Kidney capillary endothelial cell (primary cell): ENCODE results near the gene PIP5K1C.

Source experiments
- DNase-seq: peaks from one replicate; pipeline ENCODE4 v3.0.0-alpha.2; 2018; ENCODE audit warnings: low spot score

The PIP5K1C gene

DNA sequence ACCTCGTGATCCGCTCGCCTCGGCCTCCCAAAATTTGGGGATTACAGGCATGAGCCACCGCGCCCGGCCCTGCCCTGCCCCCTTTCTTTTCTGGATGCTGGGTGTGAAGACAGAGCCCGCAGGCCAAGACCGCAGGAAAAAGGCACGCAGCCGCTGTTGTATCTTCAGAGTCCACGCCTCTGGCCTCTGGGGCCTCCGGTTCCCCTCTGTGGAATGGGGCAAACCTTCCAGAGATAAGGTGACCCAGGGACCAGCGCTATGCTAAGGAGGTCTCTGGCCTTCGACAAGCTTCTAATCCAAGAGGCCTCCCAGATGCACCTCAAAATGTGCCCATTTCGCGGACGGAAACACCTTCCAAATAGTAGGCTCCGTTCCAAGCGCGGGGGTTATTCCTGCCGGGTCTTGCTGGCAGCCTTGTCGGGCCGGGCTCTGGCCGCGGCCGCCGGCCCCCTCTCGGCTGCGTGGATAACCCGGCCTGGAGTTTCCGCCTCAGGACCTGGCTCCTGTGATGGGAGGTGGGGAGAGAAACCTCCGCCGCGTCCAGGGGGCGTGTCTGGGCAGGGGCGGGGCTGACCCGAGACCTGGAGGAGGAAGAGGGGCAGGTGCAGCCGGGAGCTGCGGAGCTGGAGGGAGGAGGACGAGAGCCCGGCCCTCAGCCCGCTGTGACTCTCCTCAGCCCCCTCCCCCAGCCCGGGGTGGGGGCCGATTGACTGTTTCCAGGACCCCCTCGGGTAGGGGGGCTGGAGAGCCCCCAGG is 21.0 kb upstream of the PIP5K1C start:
- DNase-seq = peak; percentile 50

GRCh38 chr19:3720349-3720917 is 20.2 kb upstream of the PIP5K1C start:
- DNase-seq = no peak

DNA sequence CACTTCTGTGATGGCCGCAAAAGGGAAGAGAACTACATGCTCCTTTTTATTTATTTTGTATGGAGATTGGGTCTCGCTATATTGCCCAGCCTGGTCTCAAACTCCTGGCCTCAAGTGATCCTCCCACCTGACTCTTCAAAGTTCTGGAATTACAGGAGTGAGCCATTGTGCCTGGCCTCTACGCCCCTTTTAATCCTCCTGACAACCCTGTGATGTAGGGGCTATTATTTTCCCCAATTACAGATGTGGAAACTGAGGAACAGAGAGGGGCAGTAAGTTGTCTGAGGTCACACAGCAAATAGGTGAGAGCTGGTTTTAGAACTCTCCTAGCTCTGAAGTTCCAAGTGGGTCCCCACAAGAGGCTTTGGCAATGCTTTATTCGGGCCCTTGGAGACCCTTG is 19.6 kb upstream of the PIP5K1C start:
- no peak for DNase-seq

DNA sequence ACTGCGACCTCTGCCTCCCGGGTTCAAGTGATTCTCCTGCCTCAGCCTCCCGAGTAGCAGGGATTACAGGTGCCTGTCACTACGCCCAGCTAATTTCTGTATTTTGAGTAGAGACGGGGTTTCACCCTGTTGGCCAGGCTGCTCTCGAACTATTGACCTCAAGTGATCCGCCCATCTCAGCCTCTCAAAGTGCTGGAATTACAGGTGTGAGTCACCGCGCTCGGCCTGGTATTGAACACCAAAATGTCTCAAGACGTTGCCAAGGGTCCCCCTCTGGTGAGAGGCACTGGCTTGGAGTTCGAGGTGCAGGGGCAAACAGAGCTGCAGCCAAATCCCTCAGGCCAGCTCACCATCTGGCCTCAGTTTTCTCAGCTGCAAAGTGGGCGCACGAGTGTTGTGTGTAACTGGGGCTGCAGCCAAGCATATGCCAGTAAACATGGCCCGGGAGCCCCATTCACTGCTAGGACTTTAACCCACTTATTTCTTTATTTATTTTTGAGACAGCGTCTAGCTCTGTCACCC is 15.9 kb upstream of the PIP5K1C start:
- no peak for DNase-seq

DNA sequence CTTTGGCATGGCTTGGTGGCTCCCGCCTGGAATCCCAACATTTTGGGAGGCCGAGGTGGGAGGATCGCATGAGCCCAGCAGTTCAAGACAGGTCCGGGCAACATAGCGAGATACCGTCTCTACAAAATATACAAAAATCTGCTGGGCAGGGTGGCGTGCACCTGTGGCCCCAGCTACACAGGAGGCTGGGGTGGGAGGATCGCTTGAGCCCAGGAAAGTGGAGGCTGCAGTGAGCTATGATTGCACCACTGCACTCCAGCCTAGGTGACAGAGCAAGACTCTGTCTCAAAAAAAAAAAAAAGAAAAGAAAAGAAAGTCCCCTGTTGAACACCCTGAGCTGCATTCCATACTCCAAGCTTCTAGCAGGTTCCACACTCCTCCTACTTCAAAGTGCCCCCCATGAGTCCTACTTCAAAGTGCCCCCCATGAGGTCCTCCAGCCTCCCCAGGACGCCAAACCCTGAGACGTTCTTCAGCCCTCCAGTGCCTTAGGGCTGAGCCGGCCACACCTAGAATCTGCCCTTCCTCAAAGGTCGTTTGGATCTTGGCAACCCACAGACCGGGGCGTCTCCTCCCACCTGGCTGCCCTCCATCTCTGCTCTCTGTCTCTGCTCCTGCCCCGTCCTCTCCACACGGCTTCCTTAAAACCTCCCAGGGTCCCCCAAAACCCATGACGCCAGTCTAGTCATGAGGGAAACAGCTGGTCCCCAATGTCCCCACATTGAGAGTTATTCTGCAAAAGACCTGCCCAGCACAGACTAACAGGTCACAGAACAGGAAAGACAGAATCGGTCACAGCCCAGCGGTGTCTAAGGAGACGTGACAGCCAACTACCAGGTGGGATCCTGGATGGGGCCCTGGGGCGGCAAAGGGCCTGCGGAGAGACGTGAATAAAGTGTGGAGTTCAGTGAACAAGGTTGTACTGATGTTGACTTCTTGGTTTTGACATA is 12.7 kb upstream of the PIP5K1C start:
- DNase-seq = no peak

GRCh38 chr19:3710265-3710812 is 10.1 kb upstream of the PIP5K1C start:
- no peak for DNase-seq

GRCh38 chr19:3708207-3708931 is 8.1 kb upstream of the PIP5K1C start, which contains the start of gene TJP3:
Gene TJP3, plus strand, starts transcription at chr19:3708384. Its CDS starts 20,049 bp downstream, at chr19:3728433.
- DNase-seq = no peak

GRCh38 chr19:3707868-3708206 is 7.6 kb upstream of the PIP5K1C start:
- DNase-seq = no peak

DNA sequence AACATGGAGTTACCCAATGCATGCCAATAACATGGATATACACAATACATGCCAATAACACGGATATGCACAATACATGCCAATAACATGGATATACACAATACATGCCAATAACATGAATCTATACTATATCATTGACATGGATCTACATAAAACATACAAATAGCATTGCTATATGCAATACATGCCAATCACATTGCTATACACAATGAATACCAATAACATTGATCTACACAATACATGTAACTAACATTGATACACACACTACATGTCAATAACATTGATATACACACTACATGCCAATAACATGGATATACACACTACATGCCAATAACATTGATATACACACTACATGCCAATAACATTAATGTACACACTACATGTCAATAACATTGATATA is 932 bp upstream of the PIP5K1C start:
- DNase-seq = no peak

DNA sequence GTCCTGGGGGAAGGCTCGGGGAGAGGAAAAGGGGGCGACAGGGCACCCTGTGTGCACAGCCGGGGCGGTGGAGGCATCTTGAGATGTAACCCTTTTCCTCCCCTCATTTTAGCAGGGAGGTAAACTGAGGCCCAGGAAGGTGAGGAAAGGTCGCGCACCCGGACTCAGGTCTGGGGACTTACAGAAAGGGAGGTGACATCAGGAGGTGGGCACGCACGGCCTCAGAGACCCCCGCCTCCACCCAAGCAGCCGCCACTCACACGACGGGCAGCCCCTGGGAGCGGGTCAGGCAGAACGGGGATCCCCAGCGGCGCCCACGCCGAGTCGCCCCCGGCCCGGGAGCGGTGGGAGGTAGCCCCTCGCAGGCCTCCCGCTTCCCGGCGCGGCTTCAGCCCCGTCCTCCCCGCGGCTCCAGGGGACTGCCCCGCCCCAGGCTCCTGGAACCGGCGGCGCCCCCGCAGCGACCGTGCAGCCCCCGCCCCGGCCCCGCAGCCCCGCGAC is 477 bp downstream of the PIP5K1C start:
- DNase-seq = no peak

- no peak for DNase-seq
Observed at GRCh38 chr19:3698974-3699740, 1.1 kb downstream of the PIP5K1C start.

- no peak for DNase-seq
Observed at GRCh38 chr19:3698386-3698950, 1.8 kb downstream of the PIP5K1C start.

- DNase-seq = no peak
Observed at GRCh38 chr19:3697671-3698385, 2.4 kb downstream of the PIP5K1C start.

DNA sequence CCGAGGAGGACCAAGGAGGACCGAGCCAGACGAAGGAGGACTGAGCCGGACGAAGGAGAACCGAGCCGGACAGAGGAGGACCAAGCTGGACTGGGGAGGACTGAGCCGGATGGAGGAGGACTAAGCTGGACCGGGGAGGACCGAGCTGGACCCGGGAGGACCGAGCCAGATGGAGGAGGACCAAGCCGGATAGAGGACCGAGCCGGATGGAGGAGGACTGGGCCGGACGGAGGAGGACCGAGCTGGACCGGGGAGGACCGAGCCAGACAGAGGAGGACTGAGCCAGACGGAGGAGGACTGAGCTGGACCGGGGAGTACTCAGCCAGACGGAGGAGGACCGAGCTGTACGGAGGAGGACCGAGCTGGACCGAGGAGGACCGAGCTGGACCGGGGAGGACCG is 3.2 kb downstream of the PIP5K1C start:
- no peak for DNase-seq

DNA sequence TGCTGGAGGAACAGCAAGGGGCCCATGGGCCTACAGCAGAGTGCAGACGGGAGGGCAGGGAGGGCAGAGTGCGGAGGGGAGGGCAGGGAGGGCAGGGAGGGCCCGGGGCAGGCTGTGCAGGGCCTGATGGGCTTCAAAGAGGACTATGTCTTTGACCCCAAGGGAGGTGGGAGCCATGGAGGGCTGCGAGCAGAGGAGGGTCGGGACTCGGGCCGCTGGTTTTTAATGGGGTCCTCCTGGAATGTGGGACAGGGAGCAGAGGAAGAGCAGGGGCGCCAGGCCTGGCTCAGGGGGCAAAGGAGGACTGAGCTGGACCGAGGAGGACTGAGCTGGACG is 3.6 kb downstream of the PIP5K1C start:
- DNase-seq = no peak

GRCh38 chr19:3695986-3696659 is 4.1 kb downstream of the PIP5K1C start:
- DNase-seq = no peak

DNA sequence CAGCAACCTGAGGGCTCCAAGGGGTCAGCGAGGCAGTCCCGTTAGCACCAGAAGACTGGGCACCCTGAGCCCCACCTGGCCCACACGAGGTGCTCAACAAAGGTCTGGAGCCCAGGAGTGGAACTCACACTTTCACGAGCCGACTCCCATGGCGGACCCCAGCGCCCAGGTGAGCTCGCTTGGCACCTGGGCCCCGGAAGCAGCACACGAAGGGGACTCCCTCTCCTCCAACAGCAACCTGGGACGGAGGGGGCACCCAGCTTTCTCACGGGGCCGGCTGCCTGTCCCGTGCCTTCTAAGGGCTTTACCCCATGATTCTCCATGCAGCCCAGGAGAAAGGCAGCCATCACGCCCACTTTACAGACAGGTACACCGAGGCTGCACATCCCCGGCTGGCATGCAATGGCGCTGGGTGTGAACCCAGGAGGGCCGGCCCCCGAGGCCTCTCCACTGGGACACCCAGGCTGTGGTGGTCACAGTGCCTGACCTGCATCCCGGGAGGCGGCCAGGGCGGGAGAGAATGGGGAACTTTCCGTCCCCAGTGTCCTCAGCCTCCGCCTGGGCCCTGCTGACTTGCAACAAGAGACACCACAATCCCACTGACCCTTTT is 5.0 kb downstream of the PIP5K1C start:
- DNase-seq = no peak

GRCh38 chr19:3694361-3695123 is 5.7 kb downstream of the PIP5K1C start:
- DNase-seq = no peak
